IPS-NIHi7 (cell line): ENCODE data around the gene SESTD1.

Experiments
- DNase-seq: peaks from one replicate; pipeline ENCODE4 v3.0.0; 2012; ENCODE audit warnings: mixed read lengths; ENCODE audit errors: extremely low spot score

The SESTD1 gene

GRCh38 chr2:179264368-179265081 lies at the start of gene SESTD1:
Gene SESTD1 (minus strand): TSS chr2:179264832. CDS start chr2:179191841, 72,991 bp downstream.
- peak; percentile 71 for DNase-seq

GRCh38 chr2:179313057-179313456 lies 48.4 kb upstream of the SESTD1 start:
- no peak for DNase-seq

DNA sequence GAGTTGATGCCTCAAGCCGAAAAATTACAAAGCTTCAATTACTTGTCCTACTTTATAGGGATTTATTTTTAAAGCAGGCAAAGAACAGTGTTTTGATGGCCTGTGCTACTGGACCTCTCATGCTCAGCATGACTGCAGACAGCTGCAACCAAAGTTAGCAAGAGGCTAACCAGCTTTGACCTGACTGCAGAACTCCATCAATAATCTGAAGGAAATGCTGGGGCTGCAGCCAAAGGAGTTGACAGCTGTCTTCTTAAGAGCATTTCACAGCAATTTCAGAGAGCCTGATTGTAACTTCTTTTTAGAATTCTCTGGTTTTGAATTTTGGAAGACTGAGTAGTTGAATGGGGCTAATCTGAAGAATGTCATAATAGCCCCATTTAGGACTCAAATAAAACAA lies 46.5 kb upstream of the SESTD1 start:
- DNase-seq, result no peak

- no peak for DNase-seq
These were observed 43.2 kb upstream of the SESTD1 start for GRCh38 chr2:179307616-179308371.

- DNase-seq, result no peak
These were observed 40.5 kb upstream of the SESTD1 start for GRCh38 chr2:179305125-179305524.

- DNase-seq, result no peak
These were observed 39.8 kb upstream of the SESTD1 start for GRCh38 chr2:179304424-179304823.

- DNase-seq, result no peak
These were observed 38.3 kb upstream of the SESTD1 start for GRCh38 chr2:179302764-179303571.

DNA sequence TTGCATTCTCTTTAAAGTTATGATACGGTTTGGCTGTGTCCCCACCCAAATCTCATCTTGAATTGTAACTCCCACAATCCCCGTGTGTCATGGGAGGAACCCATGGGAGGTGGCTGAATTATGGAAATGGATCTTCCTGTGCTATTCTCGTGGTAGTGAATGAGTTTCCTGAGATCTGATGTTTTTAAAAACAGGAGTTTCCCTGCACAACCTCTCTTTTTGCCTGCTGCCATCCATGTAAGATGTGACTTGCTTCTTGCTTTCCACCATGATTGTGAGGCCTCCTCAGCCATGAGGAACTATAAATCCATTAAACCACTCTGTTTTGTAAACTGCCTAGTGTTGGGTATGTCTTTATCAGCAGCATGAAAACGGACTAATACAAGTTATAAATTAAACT lies 37.5 kb upstream of the SESTD1 start:
- no peak for DNase-seq

- no peak for DNase-seq
These were observed 34.0 kb upstream of the SESTD1 start for GRCh38 chr2:179298666-179299065.

DNA sequence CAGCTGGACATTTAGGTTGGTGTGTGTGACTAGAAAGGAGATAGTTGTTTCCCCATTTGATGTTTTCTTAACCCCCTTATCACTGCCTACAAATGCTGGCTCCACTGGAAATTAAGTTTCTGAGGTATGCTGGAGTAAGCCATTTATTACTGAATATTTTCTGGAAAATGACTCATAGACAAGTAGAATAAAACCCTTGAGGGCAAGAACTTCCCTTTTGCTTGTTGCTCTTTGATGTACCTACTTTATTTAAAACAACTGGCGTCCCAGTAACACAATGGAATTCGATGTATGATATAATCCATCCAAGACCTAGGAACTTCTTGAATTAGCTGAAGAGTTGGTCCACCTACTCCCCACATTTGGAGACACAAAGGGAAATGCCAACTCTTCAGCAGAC lies 33.3 kb upstream of the SESTD1 start:
- no peak for DNase-seq

- no peak for DNase-seq
These were observed 25.7 kb upstream of the SESTD1 start for GRCh38 chr2:179290329-179290728.

- DNase-seq, result no peak
These were observed 20.4 kb upstream of the SESTD1 start for GRCh38 chr2:179285060-179285459.

DNA sequence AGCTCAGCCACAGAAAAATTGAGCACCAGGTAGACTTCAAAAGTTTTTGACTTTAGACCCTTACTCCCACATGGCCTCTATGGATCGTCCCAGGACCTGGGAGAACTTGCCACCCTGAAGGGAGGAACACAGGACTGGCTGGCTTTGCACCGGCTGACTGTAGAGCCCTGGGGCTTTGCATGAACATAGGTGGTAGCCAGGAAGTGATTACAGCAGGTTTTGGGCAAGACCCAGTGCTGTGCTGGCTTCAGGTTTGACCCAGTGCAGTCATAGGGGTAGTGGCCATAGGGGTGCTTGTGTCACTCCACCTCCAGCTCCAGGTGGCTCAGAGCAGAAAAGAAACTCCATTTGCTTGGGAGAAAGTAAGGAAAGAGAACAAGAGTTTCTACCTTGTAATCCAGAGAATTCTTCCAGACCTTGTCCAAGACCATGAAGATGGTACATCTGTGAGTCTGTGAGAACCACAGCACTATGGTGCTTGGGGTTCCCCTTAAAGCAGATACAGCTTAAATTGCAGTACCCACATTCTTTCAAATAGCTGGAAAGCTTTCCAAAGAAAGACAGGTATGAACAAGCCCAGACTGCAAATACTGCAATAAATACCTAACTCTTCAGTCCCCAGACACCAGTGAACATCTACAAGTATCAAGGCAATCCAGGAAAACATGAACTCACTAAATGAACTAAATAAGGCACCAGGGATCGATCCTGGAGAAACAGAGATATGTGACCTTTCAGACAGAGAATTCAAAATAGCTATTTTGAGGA lies 13.0 kb upstream of the SESTD1 start:
- DNase-seq, result no peak

- DNase-seq, result no peak
These were observed 10.8 kb upstream of the SESTD1 start for GRCh38 chr2:179275253-179276012.

GRCh38 chr2:179274749-179275148 lies 10.1 kb upstream of the SESTD1 start:
- DNase-seq, result no peak

GRCh38 chr2:179273461-179273962 lies 8.9 kb upstream of the SESTD1 start:
- DNase-seq, result no peak

GRCh38 chr2:179272406-179273192 lies 8.0 kb upstream of the SESTD1 start:
- no peak for DNase-seq

DNA sequence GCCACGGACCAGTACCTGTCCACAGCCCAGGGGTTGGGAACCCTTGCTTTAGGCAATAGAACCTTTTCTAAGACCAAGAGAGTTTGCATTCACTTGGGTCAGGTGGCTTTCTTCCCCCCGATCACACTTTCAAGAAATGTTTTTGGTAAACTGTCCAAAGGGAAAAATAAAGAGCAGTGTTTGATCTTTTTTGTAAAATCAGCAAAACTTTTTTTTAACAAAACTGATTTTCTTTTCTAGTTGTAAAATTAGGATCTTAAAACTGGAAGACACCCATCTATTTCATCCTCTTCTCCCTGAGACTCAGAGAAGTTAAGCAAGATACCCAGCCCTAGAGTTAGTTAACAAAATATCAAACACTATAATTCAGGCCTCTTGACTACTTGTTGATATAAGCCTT lies 6.1 kb upstream of the SESTD1 start:
- no peak for DNase-seq

DNA sequence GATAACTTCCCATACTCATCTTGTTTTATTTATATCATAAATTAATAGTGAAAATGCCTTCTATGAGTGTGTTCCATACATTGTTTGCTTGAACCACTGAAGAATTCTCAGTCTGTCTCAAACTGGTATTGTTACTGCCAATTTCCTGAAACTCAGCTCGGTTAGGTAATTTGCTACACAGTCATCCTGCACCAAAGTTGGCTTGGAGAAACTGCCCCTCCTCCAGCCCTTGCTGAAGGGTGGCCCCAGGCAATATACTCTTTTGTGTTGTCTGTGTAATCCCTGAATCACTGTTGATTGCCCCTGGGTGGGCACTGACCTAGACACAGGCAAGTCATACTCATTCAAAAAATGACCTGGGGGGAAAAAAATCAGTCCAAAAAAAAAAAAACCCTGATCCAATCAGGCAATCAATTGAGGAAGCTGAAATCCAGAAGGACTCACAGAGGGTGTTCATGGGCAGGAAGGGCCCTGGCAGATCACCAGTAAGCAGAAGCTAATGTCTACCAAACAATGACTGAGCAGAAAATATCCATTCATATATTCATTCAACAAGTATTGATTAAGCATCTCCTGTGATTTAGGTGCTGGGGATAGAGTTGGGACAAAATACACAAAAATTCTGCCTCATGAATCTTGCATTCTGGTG lies 3.8 kb upstream of the SESTD1 start:
- DNase-seq, result peak; percentile 21
